GM12892 (cell line): ENCODE results near the gene TOX3.

Source experiments
- POLR2A ChIP-seq: IDR thresholded peaks from 2 replicates; pipeline ENCODE4 v1.6.1; 2011; ENCODE audit warnings: low read depth, low read length, control low read depth
- POLR2AphosphoS5 ChIP-seq: IDR thresholded peaks from 2 replicates; pipeline ENCODE4 v1.6.1; 2011; ENCODE audit warnings: low read depth, low read length, control low read depth
- TAF1 ChIP-seq: IDR thresholded peaks from 2 replicates; pipeline ENCODE4 v1.6.1; 2011; ENCODE audit warnings: low read depth, mild to moderate bottlenecking, control low read depth, low read length, borderline replicate concordance

DNA sequence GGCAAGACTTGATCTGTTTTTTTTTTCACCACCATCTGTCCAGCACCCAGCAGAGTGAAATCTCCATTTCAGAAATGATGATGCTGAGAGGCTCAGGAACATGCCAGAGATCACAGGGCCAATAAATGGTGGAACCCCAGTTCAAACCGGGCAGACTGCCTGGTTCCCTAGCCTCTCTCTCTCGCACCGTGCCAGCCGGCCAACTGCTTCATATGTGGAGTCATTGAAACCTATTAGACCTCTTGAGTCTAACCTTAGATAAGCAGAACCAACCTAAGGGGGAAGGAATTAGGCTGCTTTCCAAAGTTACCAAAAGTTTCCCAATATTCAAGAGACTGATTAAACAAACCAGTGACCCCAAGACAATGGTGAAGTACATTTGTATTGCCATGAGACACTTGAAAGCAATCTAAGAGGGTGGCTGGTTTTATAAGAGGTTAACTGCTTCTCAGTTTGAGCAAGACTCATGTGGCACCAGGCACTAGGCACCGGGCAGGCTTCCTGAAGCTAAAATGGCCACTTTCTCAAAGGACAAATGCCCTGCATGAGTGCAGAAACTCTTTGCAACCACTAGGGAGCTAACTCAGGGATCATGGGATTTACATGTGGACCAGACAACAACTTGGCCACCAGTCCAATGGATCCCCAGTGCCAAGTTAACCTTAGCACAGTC is 18.4 kb downstream of the TOX3 start:
- TF ChIP-seq POLR2A = no peak
- TF ChIP-seq POLR2AphosphoS5 = no peak
- TF ChIP-seq TAF1 = no peak
